ENCODE data around the gene C22orf39.
A peak's percentile ranks its signal among the peaks of the same experiment; 100 is the strongest.

The C22orf39 gene

DNA sequence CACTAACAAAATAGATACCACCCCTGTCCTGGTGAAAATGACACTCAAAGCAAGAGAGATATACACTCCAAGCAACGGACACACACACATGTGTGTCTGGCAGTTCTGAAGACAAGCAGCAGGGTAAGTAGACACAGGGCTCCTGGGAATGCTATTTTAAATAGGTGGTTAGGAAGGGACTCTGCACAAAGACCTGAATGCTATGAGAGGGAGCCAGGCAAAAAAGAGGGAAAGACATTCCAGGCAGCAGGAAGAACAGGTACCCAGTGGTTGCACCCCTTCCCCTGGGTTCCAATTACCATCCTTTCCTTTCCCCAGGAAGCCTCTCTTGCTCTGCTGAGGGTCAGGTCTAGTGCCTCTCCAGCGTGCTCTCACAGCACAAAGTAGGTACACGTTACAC, 28.5 kb upstream of the C22orf39 start:
- no peak for DNase-seq

DNA sequence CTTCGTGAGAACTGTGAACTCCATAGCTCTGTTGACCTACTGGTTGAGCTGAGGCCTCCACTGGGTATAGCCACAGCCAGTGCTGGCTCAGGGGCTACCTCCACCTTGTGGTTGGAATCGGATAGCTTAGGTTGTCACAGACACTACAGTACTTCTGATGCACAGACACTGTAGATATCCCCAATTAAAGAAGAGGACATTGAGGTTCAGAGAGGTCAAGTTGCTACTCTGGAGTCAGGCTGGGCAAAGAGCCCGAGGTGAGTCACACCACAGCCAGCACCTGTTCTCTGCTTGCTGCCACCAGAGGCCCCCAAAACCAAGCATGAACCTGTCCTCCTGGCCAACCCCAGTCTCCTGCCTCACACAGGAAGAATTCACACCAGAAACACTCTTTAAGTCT, 26.1 kb upstream of the C22orf39 start:
- DNase-seq, result no peak

DNA sequence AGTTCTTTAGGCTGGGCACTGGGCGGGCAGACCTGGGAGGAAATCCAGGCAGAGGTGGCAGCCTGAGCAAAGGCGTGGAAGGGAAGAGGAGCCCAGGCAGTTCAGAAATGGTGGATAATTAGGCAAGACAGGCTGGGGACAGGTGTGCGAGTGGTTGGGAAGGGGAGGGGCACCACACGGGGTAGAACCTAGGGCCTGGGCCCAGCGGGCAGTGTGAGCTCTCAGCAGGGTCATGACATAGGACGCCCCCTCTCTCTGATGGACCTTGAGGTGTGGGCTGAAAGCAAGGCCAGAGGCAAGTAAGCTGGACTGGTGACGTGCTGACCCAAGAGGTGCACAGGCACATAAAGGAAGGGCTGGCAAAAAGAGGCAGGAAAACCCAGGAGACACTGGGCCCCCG, 24.7 kb upstream of the C22orf39 start:
- DNase-seq, result no peak

DNA sequence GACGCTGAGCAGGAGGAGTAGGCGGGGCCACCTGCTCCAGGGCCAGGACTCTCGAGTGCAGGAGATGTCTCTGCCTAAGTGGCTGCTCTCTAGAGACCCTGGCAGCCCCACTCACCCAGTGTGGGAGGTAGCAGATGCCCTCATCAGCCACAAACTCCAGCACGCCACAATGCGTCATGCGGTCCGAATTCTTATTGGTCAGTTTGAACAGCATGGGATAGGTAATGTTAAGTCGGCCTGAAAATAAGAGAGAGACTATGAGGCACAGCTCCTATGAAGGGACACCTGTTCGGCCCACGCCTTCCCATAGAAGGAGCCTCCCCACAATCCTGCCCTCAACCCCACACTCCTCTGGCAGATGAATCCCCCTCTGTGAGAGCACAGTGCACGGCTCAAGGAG, 24.1 kb upstream of the C22orf39 start:
- no peak for DNase-seq

DNA sequence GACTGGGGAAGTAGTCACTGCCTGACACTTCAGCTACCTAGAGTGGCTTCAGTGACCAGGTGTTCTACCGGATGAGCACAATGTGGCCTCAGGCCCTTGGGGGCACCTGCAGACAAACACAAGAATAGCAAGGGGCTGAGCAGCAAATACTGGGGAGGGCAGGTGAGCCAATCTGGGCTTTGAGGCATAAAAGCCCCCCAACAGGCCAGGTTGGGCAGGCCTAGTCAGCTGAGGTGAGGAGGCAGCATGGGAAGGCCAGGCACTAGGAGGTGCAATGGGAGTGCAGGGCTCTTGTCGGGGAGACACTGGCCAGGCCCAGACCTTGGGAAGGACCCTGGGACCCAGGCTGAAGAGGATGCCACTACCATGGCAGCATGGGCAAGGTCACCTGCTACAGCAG, 22.5 kb upstream of the C22orf39 start:
- DNase-seq, result no peak

DNA sequence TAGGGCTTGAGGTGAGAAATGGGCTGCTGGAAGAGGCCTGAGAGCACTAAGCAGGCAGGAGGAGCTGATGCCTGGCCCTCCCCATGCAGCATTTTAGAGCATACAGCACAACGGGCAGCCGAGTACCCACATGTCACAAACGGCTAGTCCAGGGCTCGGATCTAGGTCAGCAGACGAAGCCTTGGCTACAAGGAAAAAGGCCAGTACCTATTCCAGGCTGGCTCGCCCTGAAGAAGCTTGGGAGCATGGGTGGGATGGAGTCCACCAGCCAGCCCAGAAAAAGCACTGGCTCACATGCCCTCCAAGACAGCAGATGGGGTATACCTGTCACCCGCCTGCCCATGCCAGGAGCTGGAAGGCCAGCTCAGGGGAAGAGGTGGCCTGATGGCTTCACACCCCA, 21.9 kb upstream of the C22orf39 start:
- no peak for DNase-seq

DNA sequence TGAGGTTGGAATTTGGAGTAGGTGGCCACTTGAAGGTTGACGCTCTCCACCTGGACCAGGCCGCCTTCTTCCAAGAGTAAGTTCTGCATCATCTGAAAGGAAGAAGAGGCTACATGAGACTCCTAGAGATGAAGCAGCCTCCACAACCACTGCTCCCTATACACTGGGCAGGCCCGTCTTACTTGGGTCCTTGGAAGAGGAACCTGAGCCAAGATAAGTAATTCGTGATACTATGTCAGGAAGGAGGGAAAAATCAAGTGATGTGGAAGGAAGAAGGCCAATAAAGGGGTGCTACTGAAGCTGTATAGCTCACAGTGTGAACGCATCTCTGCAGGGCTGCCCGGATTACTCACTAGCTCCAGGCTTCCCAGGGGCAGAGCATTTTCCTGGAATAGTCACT, 20.4 kb upstream of the C22orf39 start:
- no peak for DNase-seq

DNA sequence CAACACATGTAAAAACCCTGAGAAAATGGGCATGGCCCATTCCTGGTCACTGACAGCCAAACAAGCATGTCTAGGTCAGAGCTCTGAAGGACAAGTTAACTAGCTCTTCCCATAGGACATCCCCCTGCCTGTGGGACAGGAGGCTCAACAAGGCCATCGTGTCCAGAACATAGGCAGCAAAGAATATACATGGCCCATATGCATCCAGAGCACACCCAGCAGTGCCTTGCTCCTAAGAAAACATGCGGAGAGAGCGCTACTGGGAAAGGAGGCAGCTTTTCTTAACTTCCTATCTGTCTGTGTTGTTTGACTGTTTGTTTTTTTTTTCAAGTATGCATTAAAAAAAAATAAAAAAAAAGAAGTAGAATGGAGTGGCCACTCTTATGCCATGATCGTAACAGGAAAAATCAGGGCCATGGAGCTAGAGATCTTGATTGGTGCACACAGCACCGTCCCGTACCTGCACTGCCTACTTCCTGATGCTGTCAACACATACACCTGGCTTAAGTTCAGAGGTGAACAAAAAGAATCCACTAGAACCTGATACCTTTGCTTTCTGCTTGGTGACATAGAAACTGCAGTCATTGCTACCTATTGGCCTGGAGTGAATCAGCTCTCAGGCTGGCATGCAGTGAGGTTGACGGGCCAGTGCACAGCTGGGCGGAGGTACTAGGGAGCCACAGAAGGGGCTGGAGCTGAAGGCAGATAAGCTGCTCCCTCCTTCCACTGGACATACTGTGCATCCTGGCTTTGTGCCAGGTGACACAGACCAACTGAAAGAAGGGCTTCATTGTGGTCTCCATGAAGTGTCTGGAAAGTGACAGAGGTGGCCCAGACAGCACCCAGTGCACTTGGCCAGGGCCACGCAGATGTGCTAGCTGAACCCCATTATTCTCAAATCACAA, 19.6 kb upstream of the C22orf39 start:
- DNase-seq, result no peak

DNA sequence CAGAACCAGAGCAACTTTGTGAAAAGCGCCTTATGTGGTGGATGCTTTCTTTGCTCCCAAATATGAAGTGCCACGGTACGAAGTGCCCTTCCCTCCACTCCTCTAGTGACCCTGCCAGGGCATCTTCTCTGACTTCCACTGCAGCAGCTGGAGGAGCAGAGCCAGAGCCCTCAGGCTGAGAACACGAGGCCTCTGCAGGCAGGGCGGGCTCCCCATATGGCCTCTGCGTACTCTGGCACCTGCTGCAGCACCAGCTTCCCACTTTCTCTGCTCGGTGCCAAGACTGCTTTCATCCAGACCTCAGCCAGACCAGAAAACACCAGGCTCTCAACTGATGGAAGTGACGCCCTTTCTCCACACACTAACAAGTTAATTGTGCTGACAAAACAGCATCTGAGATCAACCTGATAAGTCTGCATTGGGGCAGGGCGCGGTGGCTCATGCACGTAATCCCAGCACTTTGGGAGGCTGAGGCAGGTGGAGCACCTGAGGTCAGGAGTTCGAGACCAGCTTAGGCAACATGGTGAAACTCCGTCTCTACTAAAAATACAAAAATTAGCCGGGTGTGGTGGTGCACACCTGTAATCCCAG, 18.7 kb upstream of the C22orf39 start:
- peak; percentile 22 for DNase-seq

DNA sequence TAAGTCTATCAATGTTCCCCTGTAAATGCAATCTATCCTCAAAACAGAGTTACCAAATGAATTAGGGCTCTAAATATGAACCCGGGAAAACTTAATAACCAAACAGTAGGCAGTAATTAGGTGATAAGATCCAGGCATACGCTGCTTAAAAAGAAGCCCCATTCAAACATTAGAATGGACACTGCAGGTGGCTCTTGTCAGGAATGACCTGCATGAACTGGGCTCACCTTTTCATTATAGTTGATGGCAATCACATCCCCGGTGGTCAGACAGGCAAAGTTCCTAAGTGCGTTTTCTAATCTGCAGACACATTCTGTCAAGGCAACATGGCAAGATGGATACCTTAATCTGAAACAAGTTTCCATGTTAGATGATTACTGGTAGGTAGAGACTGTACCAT, 17.5 kb upstream of the C22orf39 start:
- DNase-seq, result no peak

DNA sequence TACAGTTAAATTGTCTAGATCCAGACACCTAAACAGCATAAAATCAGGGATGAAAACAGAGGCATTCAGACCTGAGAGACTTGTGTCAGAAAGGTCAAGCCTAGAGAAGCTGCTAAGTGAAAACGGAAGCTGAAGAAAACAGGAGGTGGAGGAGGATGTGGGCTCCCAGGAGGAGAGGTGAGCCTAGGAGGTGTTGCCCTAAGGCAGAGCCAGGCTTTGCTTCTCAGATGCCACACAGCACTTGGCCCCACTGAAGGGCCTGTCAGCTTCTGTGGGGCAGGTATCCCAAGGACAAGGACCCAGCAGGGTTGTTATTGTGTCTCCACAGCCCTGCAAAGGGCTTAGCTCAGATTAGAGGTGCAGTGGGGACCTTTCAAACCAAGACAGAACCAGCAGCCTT, 17.0 kb upstream of the C22orf39 start:
- no peak for DNase-seq

DNA sequence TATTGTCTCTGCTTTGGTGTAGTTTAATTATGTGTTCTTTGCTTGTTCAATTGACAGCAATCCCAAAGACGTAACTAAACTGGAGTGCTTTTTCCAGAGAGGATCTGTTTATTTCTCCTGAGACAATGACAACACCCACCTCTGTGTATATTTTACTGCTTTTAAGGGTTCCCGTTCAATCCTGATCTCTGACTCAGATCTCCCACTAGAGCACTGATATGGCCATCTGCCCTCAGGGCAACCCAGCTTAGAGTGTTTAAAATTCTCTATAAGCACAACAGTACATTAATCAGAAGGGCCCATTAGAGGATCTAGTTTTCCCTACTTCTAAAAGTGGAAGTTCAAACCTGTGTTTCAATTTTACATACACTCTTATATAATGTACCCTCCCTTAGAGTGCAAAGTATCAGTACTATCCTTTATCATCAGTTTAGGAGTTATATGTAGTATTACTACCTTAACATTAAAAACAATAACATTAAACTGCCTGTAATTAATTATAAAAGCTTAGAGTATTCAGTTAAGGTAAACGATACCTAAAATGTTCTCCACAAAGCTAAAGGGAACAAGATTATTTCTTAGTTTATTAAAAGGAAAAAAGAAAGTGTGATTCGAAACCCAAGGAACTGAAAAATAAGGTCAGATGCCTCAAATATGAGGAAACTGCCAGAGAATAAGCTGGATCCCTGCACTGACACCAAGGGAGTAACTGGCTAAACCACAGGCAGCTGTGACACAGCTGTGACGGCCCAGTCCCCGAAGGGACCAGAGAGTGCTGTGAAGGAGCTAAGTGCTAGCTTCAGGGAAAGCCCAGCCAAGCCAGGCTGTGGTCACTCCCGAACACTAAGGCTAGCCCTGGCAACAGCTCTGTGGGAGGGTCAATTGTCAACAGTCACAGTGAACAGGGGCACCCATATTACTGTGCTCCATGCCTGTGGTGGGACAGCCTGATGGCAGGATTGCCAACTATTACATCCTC, 16.3 kb upstream of the C22orf39 start:
- no peak for DNase-seq

DNA sequence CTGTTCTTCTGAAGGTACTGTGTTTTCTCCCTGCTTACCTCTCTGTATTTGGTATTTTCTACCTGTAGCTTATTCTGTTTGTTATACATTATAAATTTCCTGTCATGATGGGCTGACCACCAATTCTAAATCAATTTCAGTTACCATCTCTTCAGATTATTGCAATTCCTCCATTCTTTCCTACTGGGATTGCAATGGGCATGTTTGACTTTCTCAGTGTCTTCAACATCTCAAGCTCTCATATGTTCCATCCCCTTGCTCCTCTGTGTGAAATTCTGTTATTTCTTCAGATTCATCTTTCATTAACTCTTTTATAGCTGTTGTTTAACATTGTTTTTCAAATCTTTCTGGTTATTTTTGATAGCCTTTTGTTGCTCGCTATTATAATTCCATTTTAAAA, 15.5 kb upstream of the C22orf39 start:
- DNase-seq, result no peak

DNA sequence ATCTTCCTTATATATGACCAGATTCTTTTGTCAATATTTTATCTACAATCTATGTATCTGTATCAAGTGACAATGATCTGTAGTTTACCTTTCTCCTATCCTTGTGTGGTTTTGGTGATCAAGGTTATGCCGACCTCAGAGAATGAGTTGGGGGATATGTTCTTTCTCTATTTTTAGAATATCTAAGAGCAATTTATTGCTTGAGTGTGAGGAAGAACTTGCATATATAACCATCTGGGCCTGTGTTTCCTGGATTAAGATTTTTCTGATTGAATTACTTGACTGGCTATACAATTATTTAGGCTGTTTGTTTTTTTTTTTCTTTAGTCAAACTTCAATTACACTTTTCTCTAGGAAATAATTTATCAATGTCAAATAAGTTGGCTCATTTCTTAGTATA, 14.0 kb upstream of the C22orf39 start:
- DNase-seq, result no peak

DNA sequence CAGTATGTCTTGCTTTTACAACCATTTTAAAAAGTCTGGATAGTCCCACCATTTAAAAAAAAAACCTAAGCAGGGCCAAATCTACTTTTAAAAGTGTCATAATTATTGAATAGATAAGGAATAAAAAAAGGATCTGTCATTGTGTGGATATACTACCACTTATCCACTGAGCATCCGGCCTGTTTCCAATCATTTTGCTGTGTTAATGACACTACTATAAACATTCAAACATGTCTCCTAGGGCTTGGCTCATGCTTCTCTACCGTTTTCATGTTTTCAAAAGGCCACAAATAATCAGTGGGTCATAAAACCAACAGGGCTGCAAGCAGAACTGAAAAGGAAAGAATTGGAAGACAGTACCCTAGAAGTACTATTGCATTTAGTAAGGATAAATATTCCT, 12.5 kb upstream of the C22orf39 start:
- no peak for DNase-seq

DNA sequence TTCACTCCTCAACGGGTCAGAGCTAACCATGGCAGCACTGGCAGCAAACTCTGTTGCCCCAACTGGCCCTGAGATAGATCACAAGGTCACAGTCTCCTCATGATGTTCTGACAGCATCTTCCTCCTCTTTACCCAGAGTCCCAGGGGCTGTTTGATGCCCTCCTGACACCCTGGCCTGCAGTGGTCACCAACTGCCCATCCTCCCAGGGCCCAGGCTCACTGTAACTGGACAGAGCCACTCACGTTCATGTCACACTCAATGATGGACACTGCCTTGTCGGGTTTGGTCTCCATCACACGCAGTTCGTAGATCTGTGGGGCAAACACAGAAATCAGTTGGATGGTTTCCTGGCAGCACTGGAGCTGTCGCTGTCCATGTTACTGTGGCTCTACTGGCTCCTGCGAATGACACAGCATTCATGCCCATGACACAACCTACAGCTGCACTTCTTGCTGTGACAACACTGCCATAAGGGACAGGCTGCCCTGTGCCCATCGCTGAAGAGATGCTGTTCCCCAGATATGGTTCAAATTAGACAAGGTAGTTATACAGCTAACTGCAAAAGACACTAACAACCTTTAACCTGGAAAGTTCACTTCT, 10.4 kb upstream of the C22orf39 start:
- DNase-seq, result no peak

DNA sequence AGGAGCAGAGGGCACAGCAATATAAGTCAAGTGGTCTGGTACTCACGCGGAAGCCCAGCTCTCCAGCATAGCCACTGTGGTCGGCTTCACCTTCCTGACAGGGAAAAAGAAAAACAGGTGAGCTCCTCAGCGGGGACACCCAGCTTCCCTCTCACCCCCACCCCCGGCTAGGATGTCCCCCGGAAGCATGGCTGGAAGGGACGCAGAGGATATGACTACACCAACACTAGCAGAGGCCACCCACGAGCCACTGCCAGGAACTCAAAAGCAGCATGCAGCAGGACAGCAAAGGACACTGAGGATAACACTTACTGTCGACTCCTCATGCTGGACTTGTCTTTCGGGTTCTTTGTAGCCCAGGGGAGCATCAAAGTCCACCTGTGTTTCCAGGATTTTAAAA, 9.0 kb upstream of the C22orf39 start:
- DNase-seq, result no peak

DNA sequence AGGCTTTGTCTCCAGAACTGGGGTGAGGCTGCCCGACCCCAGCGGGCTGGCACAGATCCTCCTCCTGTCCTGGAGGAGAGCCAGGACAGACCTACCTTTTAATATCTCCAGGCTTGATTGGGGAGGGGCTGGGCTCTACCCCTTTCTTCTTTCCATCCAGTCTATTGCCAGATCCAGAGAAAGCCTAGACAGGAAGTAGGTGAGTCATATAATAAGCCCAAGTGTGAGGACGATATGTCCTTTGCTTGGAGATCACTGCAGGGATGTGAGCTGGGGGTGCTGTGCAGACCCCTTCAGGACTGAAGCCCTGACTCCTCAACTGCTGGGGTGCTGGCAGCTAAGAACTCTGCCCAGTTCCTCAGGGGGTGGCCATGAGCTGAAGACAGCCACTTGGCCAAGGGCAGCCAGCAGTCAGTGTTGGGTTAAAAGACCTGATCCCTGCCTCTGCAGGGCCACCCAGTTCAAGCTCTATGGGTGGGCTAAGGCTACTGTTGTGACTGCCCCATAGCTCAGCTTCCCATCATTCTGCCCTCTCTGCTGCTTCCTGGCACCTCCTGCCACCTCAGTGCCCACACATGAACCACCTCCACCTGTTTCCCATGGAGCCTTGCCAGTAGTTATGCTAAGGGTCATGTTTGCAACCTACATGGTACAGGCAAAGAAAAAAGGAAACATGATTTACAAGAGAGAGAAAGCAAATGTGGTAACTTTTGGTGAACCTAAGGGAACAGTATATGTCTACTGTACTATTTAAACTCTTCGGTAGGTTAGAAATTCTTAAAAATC, 8.3 kb upstream of the C22orf39 start:
- DNase-seq, result no peak

DNA sequence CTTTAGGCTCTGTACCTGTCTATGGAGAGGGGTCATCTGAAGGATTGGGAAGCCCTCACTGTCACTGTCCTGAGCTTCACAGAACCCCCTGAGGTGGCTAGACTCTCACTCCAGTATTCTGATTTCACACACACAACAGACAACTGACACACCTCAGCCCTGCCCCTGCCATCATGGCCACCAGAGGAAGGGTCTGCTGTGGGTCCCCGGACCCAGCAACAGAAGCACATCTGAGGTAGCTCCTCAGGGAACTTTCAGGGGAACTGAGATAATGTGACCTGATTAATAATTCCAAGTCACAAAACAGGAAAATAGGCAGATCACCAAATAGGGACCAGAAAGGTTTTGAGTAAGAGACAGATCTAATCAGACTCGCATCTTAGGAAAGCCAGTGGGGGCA, 7.5 kb upstream of the C22orf39 start:
- no peak for DNase-seq

DNA sequence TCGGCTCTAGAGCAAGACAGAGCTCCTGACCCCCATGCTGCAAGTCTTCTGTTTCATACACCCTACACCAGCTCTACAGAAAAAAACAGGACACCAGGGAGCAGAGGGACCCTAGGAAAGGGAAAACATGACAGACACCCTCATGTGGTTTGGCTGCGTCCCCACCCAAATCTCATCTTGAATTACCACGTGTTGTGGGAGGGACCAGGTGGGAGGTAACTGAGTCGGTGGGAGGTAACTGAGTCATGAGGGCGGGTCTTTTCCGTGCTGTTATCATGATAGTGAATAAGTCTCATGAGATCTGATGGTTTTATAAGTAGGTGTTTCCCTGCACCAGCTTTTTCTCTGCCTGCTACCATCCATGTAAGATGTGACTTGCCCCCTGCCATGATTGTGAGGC, 6.6 kb upstream of the C22orf39 start:
- no peak for DNase-seq

DNA sequence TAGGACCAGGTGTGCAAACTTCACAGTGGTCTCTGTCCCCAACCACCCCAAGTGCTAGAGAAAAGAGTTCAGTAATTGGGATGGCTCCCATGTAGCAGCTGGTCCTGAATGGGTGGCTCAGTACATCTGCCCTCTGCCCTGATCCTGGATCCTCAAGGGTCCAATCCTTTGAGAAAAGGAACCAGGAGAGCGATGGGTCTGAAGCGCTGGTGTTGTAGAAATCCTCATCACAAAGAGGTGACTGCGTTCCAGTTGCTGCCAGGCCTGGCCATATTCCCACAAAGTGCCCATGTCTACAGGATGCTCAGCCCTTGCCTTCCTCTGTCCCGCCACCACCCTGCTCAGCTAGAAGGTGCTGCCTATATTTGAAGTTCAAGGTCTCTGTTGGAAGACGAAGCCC, 6.2 kb upstream of the C22orf39 start:
- DNase-seq, result no peak

DNA sequence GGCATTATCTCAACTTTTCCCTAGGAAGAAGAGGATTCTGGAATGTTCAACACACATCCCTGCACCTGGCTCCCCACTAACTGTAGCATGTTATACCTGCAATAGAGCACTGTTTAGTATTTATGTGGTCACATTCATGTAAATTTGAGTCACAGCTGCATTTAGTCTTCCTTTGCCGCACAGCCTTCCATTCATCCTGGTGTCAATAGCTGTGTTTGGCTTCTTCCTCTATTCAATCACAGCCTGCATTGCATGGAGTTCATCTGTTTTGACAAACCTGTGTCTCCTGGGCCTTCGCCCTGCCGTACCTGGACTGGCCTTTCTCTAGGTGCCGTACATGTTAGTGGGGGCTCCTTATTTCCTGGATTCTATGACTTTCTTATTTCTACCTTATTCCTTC, 4.1 kb upstream of the C22orf39 start:
- DNase-seq, result no peak

All from NCI-H69 (cell line).